HL-60 (cell line): ENCODE measurements around the gene UBE2Q2.

ENCODE experiments used
- DNase-seq, 2 experiments: peaks; one replicate each; pipeline ENCODE4 v3.0.0-alpha.2; 2010 to 2020; ENCODE audit warnings: low read depth in 1 of 2, low spot score in 1 of 2
- H3K27ac ChIP-seq: fragments of 250-450 bp; sonication (Bioruptor Pico); replicated peaks from 2 replicates; pipeline ENCODE4 v1.5.1; 2020; ENCODE audit warnings: mild to moderate bottlenecking, moderate library complexity
- H3K27me3 ChIP-seq: fragments of 250-450 bp; sonication (Bioruptor Pico); 2 replicates; pipeline ENCODE4 v1.5.1; 2021; ENCODE audit warnings: mild to moderate bottlenecking, moderate library complexity; ENCODE audit not compliant: insufficient read depth, poor library complexity, severe bottlenecking
- H3K4me3 ChIP-seq: replicated peaks from 2 replicates; pipeline ENCODE4 v1.5.1; 2011; ENCODE audit warnings: mild to moderate bottlenecking, control low read depth, low read length; ENCODE audit not compliant: insufficient read depth
- GABPA ChIP-seq: IDR thresholded peaks from 2 replicates; pipeline ENCODE4 v1.6.1; 2012; ENCODE audit warnings: low read depth
- POLR2AphosphoS5 ChIP-seq: IDR thresholded peaks from 2 replicates; pipeline ENCODE4 v1.6.1; 2012; ENCODE audit warnings: low read depth
- REST ChIP-seq: IDR thresholded peaks from 2 replicates; pipeline ENCODE4 v1.6.1; 2012; ENCODE audit warnings: low read depth; ENCODE audit not compliant: insufficient replicate concordance
- SPI1 ChIP-seq: IDR thresholded peaks from 2 replicates; pipeline ENCODE4 v1.6.1; 2012; ENCODE audit warnings: low read depth, mild to moderate bottlenecking, borderline replicate concordance
- TF ChIP-seq, protein P1 (sequence below): IDR thresholded peaks from one replicate; pipeline ENCODE4 v1.5.1; 2011; ENCODE audit warnings: low read length, control low read depth, inconsistent platforms; ENCODE audit not compliant: insufficient read depth

UBE2Q2 gene

DNA sequence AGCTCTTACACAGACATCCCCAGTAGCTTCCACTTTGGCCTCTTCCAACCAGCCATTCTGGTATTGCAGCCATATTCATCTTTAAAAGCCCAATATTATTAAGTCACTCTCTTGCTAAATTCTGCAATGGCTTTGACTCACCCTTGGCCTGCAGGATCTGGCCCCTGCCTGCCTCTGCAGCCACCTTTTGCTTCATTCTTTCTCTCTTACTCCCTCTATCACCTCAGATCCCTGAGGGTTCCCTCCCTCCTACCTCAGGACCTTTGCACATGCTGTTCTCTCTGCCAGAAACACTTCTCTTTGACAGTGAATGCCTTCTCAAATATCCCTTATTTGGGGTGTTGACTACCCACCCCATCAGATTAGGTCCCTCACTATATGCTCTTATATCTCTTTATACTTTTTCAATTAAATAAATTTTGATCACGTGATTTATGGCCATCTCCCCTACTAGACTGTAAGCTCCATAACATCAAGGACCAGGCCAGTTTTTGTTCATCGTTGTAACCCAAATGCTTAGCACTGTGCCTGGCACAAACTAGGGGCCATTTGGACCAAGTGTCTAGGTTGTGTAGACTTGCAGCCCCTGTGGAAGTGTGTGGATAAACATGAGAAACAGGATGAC, 32.3 kb upstream of the UBE2Q2 start:
- no peak for DNase-seq
- Histone ChIP-seq H3K27me3 (no peaks in the 10 kb centered on the region), H3K27ac (no peak overlapping the region), H3K4me3 (no peak overlapping the region)
- TF ChIP-seq POLR2AphosphoS5 (no peak), GABPA (no peak), REST (no peak), SPI1 (no peak)
- TF ChIP-seq, protein P1, sequence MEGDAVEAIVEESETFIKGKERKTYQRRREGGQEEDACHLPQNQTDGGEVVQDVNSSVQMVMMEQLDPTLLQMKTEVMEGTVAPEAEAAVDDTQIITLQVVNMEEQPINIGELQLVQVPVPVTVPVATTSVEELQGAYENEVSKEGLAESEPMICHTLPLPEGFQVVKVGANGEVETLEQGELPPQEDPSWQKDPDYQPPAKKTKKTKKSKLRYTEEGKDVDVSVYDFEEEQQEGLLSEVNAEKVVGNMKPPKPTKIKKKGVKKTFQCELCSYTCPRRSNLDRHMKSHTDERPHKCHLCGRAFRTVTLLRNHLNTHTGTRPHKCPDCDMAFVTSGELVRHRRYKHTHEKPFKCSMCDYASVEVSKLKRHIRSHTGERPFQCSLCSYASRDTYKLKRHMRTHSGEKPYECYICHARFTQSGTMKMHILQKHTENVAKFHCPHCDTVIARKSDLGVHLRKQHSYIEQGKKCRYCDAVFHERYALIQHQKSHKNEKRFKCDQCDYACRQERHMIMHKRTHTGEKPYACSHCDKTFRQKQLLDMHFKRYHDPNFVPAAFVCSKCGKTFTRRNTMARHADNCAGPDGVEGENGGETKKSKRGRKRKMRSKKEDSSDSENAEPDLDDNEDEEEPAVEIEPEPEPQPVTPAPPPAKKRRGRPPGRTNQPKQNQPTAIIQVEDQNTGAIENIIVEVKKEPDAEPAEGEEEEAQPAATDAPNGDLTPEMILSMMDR, result no peak

- DNase-seq, result no peak
- no peak overlapping the region for H3K4me3 ChIP-seq
- no peaks in the 10 kb centered on the region for H3K27me3 ChIP-seq
- no peak overlapping the region for H3K27ac ChIP-seq
- TF ChIP-seq, protein P1, result no peak
- no peak for TF ChIP-seq REST
- no peak for TF ChIP-seq POLR2AphosphoS5
- TF ChIP-seq GABPA, result no peak
- TF ChIP-seq SPI1, result no peak
Observed at GRCh38 chr15:75811626-75812025, 31.6 kb upstream of the UBE2Q2 start.

- no peak overlapping the region for H3K4me3 ChIP-seq
- H3K27me3 ChIP-seq, result no peaks in the 10 kb centered on the region
- DNase-seq, result no peak
- no peak for TF ChIP-seq POLR2AphosphoS5
- no peak overlapping the region for H3K27ac ChIP-seq
Observed at GRCh38 chr15:75814794-75815193, 28.5 kb upstream of the UBE2Q2 start.

GRCh38 chr15:75815811-75816719, 27.2 kb upstream of the UBE2Q2 start:
- H3K27ac ChIP-seq, result no peak overlapping the region
- no peaks in the 10 kb centered on the region for H3K27me3 ChIP-seq
- H3K4me3 ChIP-seq, result no peak overlapping the region
- DNase-seq, result no peak
- TF ChIP-seq SPI1 (no peak), GABPA (no peak), REST (no peak), POLR2AphosphoS5 (no peak)
- TF ChIP-seq, protein P1, result no peak
